Measurements from ENCODE around the gene SLC26A11.

Gene SLC26A11

GRCh38 chr17:80220054-80220735, at the start of gene SLC26A11, which contains the start of gene SGSH:
SLC26A11 (plus strand) TSS chr17:80220427; CDS start chr17:80221561, 1,134 bp downstream.
SGSH (minus strand) TSS chr17:80220333; CDS start chr17:80220313, 20 bp downstream.
- DNase-seq (ENCODE audit: low spot score): peak; percentile 75

GRCh38 chr17:80171681-80172080, 48.5 kb upstream of the SLC26A11 start:
- no peak for DNase-seq (ENCODE audit: low spot score)

- DNase-seq (ENCODE audit: low spot score): no peak
Measured at GRCh38 chr17:80173126-80173525, 47.1 kb upstream of the SLC26A11 start.

GRCh38 chr17:80173916-80174315, 46.3 kb upstream of the SLC26A11 start:
- DNase-seq (ENCODE audit: low spot score): no peak

- DNase-seq (ENCODE audit: low spot score): no peak
Measured at GRCh38 chr17:80176757-80177156, 43.5 kb upstream of the SLC26A11 start.

- peak; percentile 56 for DNase-seq (ENCODE audit: low spot score)
Measured at GRCh38 chr17:80177986-80178595, 42.1 kb upstream of the SLC26A11 start.

GRCh38 chr17:80180192-80180591, 40.0 kb upstream of the SLC26A11 start:
- no peak for DNase-seq (ENCODE audit: low spot score)

- DNase-seq (ENCODE audit: low spot score): no peak
Measured at GRCh38 chr17:80181431-80181830, 38.8 kb upstream of the SLC26A11 start.

- no peak for DNase-seq (ENCODE audit: low spot score)
Measured at GRCh38 chr17:80182118-80182844, 37.9 kb upstream of the SLC26A11 start.

- no peak for DNase-seq (ENCODE audit: low spot score)
Measured at GRCh38 chr17:80182845-80183223, 37.4 kb upstream of the SLC26A11 start.

GRCh38 chr17:80183581-80184422, 36.4 kb upstream of the SLC26A11 start:
- DNase-seq (ENCODE audit: low spot score): no peak

GRCh38 chr17:80184423-80184714, 35.9 kb upstream of the SLC26A11 start:
- DNase-seq (ENCODE audit: low spot score): no peak

GRCh38 chr17:80185968-80186367, 34.3 kb upstream of the SLC26A11 start:
- no peak for DNase-seq (ENCODE audit: low spot score)

- DNase-seq (ENCODE audit: low spot score): no peak
Measured at GRCh38 chr17:80187090-80187489, 33.1 kb upstream of the SLC26A11 start.

GRCh38 chr17:80187515-80187941, 32.7 kb upstream of the SLC26A11 start:
- DNase-seq (ENCODE audit: low spot score): peak; percentile 15

- DNase-seq (ENCODE audit: low spot score): no peak
Measured at GRCh38 chr17:80189611-80190010, 30.6 kb upstream of the SLC26A11 start.

GRCh38 chr17:80190716-80191115, 29.5 kb upstream of the SLC26A11 start:
- no peak for DNase-seq (ENCODE audit: low spot score)

- no peak for DNase-seq (ENCODE audit: low spot score)
Measured at GRCh38 chr17:80191192-80191591, 29.0 kb upstream of the SLC26A11 start.

GRCh38 chr17:80191865-80192661, 28.2 kb upstream of the SLC26A11 start:
- DNase-seq (ENCODE audit: low spot score): no peak

GRCh38 chr17:80195141-80195540, 25.1 kb upstream of the SLC26A11 start:
- no peak for DNase-seq (ENCODE audit: low spot score)

All from LoVo (cell line).